Left ventricle myocardium inferior (tissue), 1 donor: Measurements from ENCODE around the gene CLEC4M. TPM values are rescaled to one million over a fixed set of nuclear protein-coding genes. Genes with fewer than 3 reads are reported as not detected.

ENCODE experiments used
- DNase-seq: peaks from one replicate; pipeline ENCODE4 v3.0.0-alpha.2; 2020
- H3K27ac ChIP-seq: fragments of 200-600 bp; replicated peaks from 2 replicates; pipeline ENCODE4 v1.8.0; 2021
- H3K27me3 ChIP-seq: fragments of 200-600 bp; 2 replicates; pipeline ENCODE4 v1.8.0; 2021; ENCODE audit warnings: low read depth
- H3K36me3 ChIP-seq: fragments of 200-600 bp; 2 replicates; pipeline ENCODE4 v1.8.0; 2021
- H3K4me1 ChIP-seq: fragments of 200-600 bp; 2 replicates; pipeline ENCODE4 v1.8.0; 2021
- H3K4me3 ChIP-seq: fragments of 200-600 bp; 2 replicates; pipeline ENCODE4 v1.8.0; 2021; ENCODE audit warnings: mild to moderate bottlenecking, moderate library complexity
- H3K9me3 ChIP-seq: fragments of 200-600 bp; replicated peaks from 2 replicates; pipeline ENCODE4 v1.8.0; 2021
- intact Hi-C: fragments of 100-400 bp; cut with micrococcal nuclease; formaldehyde crosslinking; loops from one replicate; pipeline ENCODE4 v1.11.0; 2022
- total RNA-seq: library from RNA; stranded (reverse); fragmentation: NEBNext Ultra II Directional; extraction: Animal tissue kit (Norgen Biotek cat#: 25700); gene quantifications from one replicate; pipeline ENCODE4 v1.2.1, GENCODE V29; 2021
- TF ChIP-seq, protein P1 (sequence below): fragments of 200-600 bp; IDR thresholded peaks from 2 replicates; pipeline ENCODE4 v1.8.0; 2021; ENCODE audit warnings: antibody characterized with exemption, mild to moderate bottlenecking, borderline replicate concordance
- donor health status: DM: no; HTN: yes; CAD: no; lungs with severe emphysema.

CLEC4M gene
- total RNA-seq, 1 donor from 2014 or later, result not detected

GRCh38 chr19:7799640-7800355, 36.8 kb downstream of the CLEC4M start:
- Histone ChIP-seq H3K36me3 (no peaks in the 10 kb centered on the region), H3K9me3 (peaks cover 12% of the 10 kb centered on the region), H3K27ac (no peak overlapping the region), H3K4me1 (peaks cover 5% of the 10 kb centered on the region), H3K27me3 (peaks cover 69% of the 10 kb centered on the region), H3K4me3 (peak overlapping the region; percentile 30)
- TF ChIP-seq, protein P1, sequence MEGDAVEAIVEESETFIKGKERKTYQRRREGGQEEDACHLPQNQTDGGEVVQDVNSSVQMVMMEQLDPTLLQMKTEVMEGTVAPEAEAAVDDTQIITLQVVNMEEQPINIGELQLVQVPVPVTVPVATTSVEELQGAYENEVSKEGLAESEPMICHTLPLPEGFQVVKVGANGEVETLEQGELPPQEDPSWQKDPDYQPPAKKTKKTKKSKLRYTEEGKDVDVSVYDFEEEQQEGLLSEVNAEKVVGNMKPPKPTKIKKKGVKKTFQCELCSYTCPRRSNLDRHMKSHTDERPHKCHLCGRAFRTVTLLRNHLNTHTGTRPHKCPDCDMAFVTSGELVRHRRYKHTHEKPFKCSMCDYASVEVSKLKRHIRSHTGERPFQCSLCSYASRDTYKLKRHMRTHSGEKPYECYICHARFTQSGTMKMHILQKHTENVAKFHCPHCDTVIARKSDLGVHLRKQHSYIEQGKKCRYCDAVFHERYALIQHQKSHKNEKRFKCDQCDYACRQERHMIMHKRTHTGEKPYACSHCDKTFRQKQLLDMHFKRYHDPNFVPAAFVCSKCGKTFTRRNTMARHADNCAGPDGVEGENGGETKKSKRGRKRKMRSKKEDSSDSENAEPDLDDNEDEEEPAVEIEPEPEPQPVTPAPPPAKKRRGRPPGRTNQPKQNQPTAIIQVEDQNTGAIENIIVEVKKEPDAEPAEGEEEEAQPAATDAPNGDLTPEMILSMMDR, result peak; percentile 65
- intact Hi-C loops, result loop anchor here (5.0 kb wide), 1 partner anchor 232 kb away; no protein-coding TSS in a partner anchor
- peak; percentile 52 for DNase-seq

GRCh38 chr19:7801020-7801570, 38.1 kb downstream of the CLEC4M start:
- Histone ChIP-seq H3K4me1 (peaks cover 5% of the 10 kb centered on the region), H3K27me3 (peaks cover 64% of the 10 kb centered on the region), H3K27ac (no peak overlapping the region), H3K9me3 (peaks cover 12% of the 10 kb centered on the region), H3K4me3 (no peak overlapping the region), H3K36me3 (no peaks in the 10 kb centered on the region)
- no peak for DNase-seq
- intact Hi-C loops, result no loop called here
- TF ChIP-seq, protein P1, result no peak

GRCh38 chr19:7806234-7806633, 43.2 kb downstream of the CLEC4M start:
- intact Hi-C loops, result no loop called here
- no peaks in the 10 kb centered on the region for H3K4me1 ChIP-seq
- H3K4me3 ChIP-seq, result no peak overlapping the region
- TF ChIP-seq, protein P1, result no peak
- H3K27ac ChIP-seq, result no peak overlapping the region
- peaks cover 65% of the 10 kb centered on the region for H3K27me3 ChIP-seq
- no peaks in the 10 kb centered on the region for H3K36me3 ChIP-seq
- DNase-seq, result no peak
- H3K9me3 ChIP-seq, result peaks cover 14% of the 10 kb centered on the region

DNA sequence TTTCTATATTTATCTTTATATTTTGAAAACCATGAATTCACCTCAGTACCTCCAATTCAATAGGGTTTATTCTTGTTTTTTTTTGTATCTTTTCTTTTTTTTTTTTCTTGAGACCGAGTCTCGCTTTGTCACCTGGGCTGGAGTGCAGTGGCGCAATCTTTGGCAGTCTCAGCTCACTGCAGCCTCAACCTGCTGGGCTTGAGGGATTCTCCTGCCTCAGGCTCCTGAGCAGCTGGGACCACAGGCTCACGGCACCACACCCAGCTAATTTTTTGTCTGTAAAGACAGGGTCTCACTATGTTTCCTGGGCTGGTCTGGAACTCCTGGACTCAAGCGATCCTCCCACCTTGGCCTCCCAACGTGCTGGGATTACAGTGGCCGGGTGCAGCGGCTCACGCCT, 43.8 kb downstream of the CLEC4M start:
- intact Hi-C loops, result no loop called here
- no peak overlapping the region for H3K27ac ChIP-seq
- H3K4me1 ChIP-seq, result no peaks in the 10 kb centered on the region
- no peak overlapping the region for H3K4me3 ChIP-seq
- TF ChIP-seq, protein P1, result no peak
- H3K9me3 ChIP-seq, result peaks cover 16% of the 10 kb centered on the region
- H3K36me3 ChIP-seq, result no peaks in the 10 kb centered on the region
- no peak for DNase-seq
- peaks cover 67% of the 10 kb centered on the region for H3K27me3 ChIP-seq

- TF ChIP-seq, protein P1, result no peak
- peaks cover 26% of the 10 kb centered on the region for H3K9me3 ChIP-seq
- peaks cover 55% of the 10 kb centered on the region for H3K27me3 ChIP-seq
- intact Hi-C loops, result no loop called here
- no peaks in the 10 kb centered on the region for H3K4me1 ChIP-seq
- no peaks in the 10 kb centered on the region for H3K36me3 ChIP-seq
- H3K4me3 ChIP-seq, result no peak overlapping the region
- H3K27ac ChIP-seq, result no peak overlapping the region
- no peak for DNase-seq
Measured at GRCh38 chr19:7808108-7808507, 45.1 kb downstream of the CLEC4M start.
